K562 (cell line): ENCODE results near the gene HACD1. TPM values are rescaled to one million over a fixed set of nuclear protein-coding genes. Genes with fewer than 3 reads are reported as not detected.
A peak's percentile ranks its signal among the peaks of the same experiment; 100 is the strongest.

ENCODE experiments used
- BACH1 ChIP-seq: fragments of 200-800 bp; sonication (Bioruptor generic); IDR thresholded peaks from 2 replicates; pipeline ENCODE4 v1.6.1; 2016; ENCODE audit warnings: missing genetic modification characterization, missing compliant biosample characterization
- BRD9 ChIP-seq: fragments of 450-650 bp; IDR thresholded peaks from 2 replicates; pipeline ENCODE4 v1.6.1; 2018; ENCODE audit warnings: low read depth; ENCODE audit not compliant: partially characterized antibody
- CHD7 ChIP-seq: fragments of 200-600 bp; sonication (generic); IDR thresholded peaks from one replicate; pipeline ENCODE4 v1.6.1; 2012; ENCODE audit warnings: mild to moderate bottlenecking, low read depth, low read length, inconsistent platforms
- DIDO1 ChIP-seq: fragments of 450-650 bp; IDR thresholded peaks from 2 replicates; pipeline ENCODE4 v1.6.1; 2016; ENCODE audit warnings: low read depth, missing biosample characterization, missing genetic modification characterization
- ETV1 ChIP-seq: fragments of 450-650 bp; conservative IDR thresholded peaks from 2 replicates; pipeline ENCODE4 v1.6.1; 2016; ENCODE audit warnings: missing genetic modification characterization, control low read depth, low read depth, missing compliant biosample characterization
- HIVEP1 ChIP-seq: fragments of 250-450 bp; sonication (Bioruptor Pico); IDR thresholded peaks from 2 replicates; pipeline ENCODE4 v1.4.0; 2020; ENCODE audit warnings: mild to moderate bottlenecking
- IRF9 ChIP-seq: fragments of 450-650 bp; IDR thresholded peaks from 2 replicates; pipeline ENCODE4 v1.6.1; 2016; ENCODE audit warnings: missing biosample characterization, missing genetic modification characterization
- JUN ChIP-seq, 2 experiments: sonication (generic) in 1 of 2; formaldehyde crosslinking in 1 of 2; IDR thresholded peaks; 2 replicates each; pipeline versions ENCODE4 v1.6.1 to v1.8.0; 2012 to 2022; ENCODE audit warnings: borderline replicate concordance in 2 of 2, mild to moderate bottlenecking in 2 of 2, improper control_type of control experiment in 1 of 2, low read depth in 1 of 2, low read length in 1 of 2, missing genetic modification reagents in 1 of 2
- NFXL1 ChIP-seq: fragments of 450-650 bp; formaldehyde crosslinking; IDR thresholded peaks from 2 replicates; pipeline ENCODE4 v1.4.0; 2021; ENCODE audit warnings: mild to moderate bottlenecking
- NUFIP1 ChIP-seq: fragments of 450-650 bp; IDR thresholded peaks from 2 replicates; pipeline ENCODE4 v1.6.1; 2018; ENCODE audit not compliant: partially characterized antibody
- POU5F1 ChIP-seq: fragments of 150-350 bp; IDR thresholded peaks from 2 replicates; pipeline ENCODE4 v1.6.1; 2014; ENCODE audit warnings: borderline replicate concordance, low read length, low read depth, mild to moderate bottlenecking; ENCODE audit not compliant: partially characterized antibody
- TSC22D4 ChIP-seq: fragments of 450-650 bp; IDR thresholded peaks from 2 replicates; pipeline ENCODE4 v1.6.1; 2016; ENCODE audit warnings: missing genetic modification characterization, missing biosample characterization, control low read depth
- ZBTB1 ChIP-seq: sonication (generic); formaldehyde crosslinking; IDR thresholded peaks from 2 replicates; pipeline ENCODE4 v1.8.1; 2023; ENCODE audit warnings: missing genetic modification reagents, low read depth, mild to moderate bottlenecking, borderline replicate concordance
- ZNF134 ChIP-seq: fragments of 250-450 bp; sonication (Bioruptor Pico); conservative IDR thresholded peaks from 2 replicates; pipeline ENCODE4 v1.4.0; 2020
- ZNF143 ChIP-seq: sonication (generic); formaldehyde crosslinking; IDR thresholded peaks from 2 replicates; pipeline ENCODE4 v1.9.0; 2022; ENCODE audit warnings: mild to moderate bottlenecking, missing genetic modification reagents
- ZNF175 ChIP-seq: fragments of 200-800 bp; sonication (Bioruptor generic); IDR thresholded peaks from 2 replicates; pipeline ENCODE4 v1.6.1; 2016; ENCODE audit warnings: low read depth, mild to moderate bottlenecking, missing genetic modification characterization, missing compliant biosample characterization
- ZNF766 ChIP-seq: fragments of 200-800 bp; sonication (Bioruptor generic); conservative IDR thresholded peaks from 2 replicates; pipeline ENCODE4 v1.6.1; 2016; ENCODE audit warnings: missing genetic modification characterization, missing compliant biosample characterization
- polyA plus RNA-seq, 8 experiments: library from polyadenylated mRNA; depleted of rRNA in 4 of 8; stranded (reverse) in 5 of 8; unstranded in 3 of 8; fragments of >200 nt; fragmentation: Nextera tagmentation in 2 of 8; fragmentation: Illumina TruSeq in 1 of 8; extraction: Ambion mirVana in 2 of 8; extraction: Trizol in 1 of 8; gene quantifications; 2 replicates each; pipeline versions ENCODE4 v1.2.1 to v1.2.3, GENCODE V29; 2011 to 2014; ENCODE audit warnings: inconsistent platforms in 1 of 8, missing spikeins in 1 of 8
- total RNA-seq, 7 experiments: library from RNA; depleted of rRNA in 6 of 7; stranded (reverse); fragments of >200 nt in 6 of 7; fragmentation: Illumina TruSeq in 2 of 7; extraction: Trizol in 2 of 7; gene quantifications; 2 replicates each; pipeline versions ENCODE4 v1.2.1 to v1.2.3, GENCODE V29; 2011 to 2021; ENCODE audit warnings: low replicate concordance in 1 of 7

The HACD1 gene
- total and polyA plus RNA-seq, 9 of the 15 experiments (the other 6 are each of a cell fraction or from before 2014, with no cell fraction given), result 0.99 to 4.5 (median 2.4) TPM

DNA sequence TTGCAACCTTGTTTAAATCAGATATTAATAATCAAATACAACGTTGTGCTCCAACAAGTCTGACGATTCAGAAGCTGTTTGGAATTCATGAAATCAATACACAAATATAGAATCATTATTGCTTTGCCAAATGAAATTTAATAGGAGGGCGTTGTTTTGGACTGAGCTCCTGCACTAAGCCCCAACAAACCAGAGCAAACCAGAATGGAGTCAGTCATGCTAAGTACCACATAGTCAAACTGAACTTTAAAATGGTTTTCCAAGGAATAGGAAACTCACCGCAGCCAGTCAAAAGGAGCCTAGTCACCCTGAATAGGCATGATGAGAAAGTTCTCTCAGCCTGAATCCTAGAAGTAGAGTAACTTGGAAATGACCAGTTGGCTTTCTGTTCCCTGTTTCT, 53.7 kb downstream of the HACD1 start (continued):
- TF ChIP-seq CHD7 (no peak), POU5F1 (no peak), BACH1 (tag) (peak; percentile 68; the same call in 1 of the 2 replicates), ZBTB1 (CRISPR knock-in tag) (no peak), HIVEP1 (no peak), ZNF175 (no peak), ZNF134 (no peak), DIDO1 (tag) (0 out of 2 replicates have a peak, but pooled peaks have one; percentile 22), BRD9 (no peak), ZNF143 (CRISPR knock-in tag) (no peak), IRF9 (peak; percentile 72), NFXL1 (no peak), TSC22D4 (tag) (no peak), ZNF766 (CRISPR knock-in tag) (0 out of 2 replicates have a peak, but pooled peaks have one; percentile 40), ETV1 (tag) (peak; percentile 69), NUFIP1 (peak; percentile 50), JUN (IDR thresholded peaks at IDR 0.05; ENCODE audit: borderline replicate concordance, low read depth, low read length) (no peak), JUN (CRISPR knock-in tag; IDR thresholded peaks at IDR 0.05; ENCODE audit: borderline replicate concordance) (no peak)
